ENCODE measurements around the gene HOGA1. TPM values are rescaled to one million over a fixed set of nuclear protein-coding genes. Genes with fewer than 3 reads are reported as not detected.
"Not testable (repeated sequence)": the region's sequence is repeated elsewhere in the genome, so short reads cannot be mapped to it uniquely, and the experiment has no call there.

Gene HOGA1
- total and polyA plus RNA-seq, 9 donors: 0.05 to 0.80 (median 0.23) TPM; not detected in 2

DNA sequence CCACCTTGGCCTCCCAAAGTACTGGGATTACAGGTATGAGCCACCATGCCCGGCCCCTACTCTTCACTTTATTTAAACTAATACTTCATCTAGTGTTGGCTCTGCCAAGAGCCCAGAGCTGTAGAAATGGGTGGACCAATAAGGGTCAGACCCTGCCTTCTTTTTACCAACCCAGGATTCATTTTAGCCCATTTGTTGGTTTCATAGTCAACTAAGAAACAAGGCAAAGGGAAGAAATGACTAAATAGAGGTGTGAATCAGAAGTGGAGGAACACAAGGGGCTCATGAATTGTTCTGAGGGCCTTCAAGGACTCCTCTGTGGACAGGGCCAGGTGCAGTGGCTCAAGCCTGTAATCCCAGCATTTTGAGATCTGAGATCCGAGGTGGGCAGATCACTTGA lies 10.5 kb upstream of the HOGA1 start:
- Histone ChIP-seq H3K9me3 (no peaks in the 10 kb centered on the region), H3K4me3 (no peak overlapping the region), H3K27me3 (no peaks in the 10 kb centered on the region), H3K27ac (no peak overlapping the region), H3K36me3 (no peaks in the 10 kb centered on the region), H3K4me1 (ENCODE audit: insufficient read depth) (no peaks in the 10 kb centered on the region)
- intact Hi-C loops (cut with DNase I): loop anchor here in 1 of 4 donors (2.0 kb wide), 1 partner anchor 37 kb away; no protein-coding TSS in a partner anchor
- 60 to 84% (median 65%) methylated on average over 2 of the region's 2 CpGs for WGBS, 3 donors
- no peak for DNase-seq
- TF ChIP-seq POLR2A (IDR thresholded peaks at IDR 0.05) (no peak), EP300 (IDR thresholded peaks at IDR 0.05) (no peak)
- TF ChIP-seq, protein P1, sequence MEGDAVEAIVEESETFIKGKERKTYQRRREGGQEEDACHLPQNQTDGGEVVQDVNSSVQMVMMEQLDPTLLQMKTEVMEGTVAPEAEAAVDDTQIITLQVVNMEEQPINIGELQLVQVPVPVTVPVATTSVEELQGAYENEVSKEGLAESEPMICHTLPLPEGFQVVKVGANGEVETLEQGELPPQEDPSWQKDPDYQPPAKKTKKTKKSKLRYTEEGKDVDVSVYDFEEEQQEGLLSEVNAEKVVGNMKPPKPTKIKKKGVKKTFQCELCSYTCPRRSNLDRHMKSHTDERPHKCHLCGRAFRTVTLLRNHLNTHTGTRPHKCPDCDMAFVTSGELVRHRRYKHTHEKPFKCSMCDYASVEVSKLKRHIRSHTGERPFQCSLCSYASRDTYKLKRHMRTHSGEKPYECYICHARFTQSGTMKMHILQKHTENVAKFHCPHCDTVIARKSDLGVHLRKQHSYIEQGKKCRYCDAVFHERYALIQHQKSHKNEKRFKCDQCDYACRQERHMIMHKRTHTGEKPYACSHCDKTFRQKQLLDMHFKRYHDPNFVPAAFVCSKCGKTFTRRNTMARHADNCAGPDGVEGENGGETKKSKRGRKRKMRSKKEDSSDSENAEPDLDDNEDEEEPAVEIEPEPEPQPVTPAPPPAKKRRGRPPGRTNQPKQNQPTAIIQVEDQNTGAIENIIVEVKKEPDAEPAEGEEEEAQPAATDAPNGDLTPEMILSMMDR (IDR thresholded peaks at IDR 0.05): no peak

DNA sequence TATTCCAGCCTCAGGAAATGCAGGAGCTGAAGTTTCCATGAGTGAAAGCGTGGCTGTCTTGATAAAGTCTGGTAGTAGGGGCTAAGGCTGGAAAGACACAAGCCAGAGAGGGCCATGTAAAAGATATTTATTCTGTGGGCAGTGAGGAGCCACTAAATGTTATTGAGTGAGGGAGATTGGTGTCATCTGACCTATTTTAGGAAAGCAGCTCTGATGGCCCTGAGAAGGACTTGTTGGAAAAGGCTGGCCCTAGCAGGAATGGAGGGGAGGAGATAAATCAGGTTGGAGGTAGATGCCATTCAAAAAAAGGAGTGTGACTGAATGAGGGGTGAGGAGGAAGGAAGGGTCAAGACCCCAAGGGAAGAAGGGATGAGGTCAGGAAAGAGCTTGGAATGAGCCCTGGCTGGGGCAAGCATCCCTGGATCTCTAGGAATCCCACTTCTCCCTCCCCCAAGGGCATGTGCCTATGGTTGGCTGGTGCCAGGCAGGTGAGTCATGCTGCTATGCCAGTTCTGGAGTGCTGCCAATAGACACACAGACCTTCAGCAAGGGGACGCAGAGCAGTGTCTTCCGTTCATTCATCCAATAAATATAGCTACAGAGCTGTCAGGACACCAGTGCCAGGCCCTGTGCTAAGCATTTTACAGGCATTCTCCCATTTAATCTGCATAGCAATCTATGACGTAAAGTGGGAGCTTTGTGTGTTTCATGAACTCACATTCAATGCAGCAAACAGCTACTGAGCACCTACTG lies 9.6 kb upstream of the HOGA1 start:
- TF ChIP-seq POLR2A (IDR thresholded peaks at IDR 0.05): no peak
- no peak for TF ChIP-seq EP300 (IDR thresholded peaks at IDR 0.05)
- TF ChIP-seq, protein P1 (IDR thresholded peaks at IDR 0.05): no peak
- Histone ChIP-seq H3K27ac (no peak overlapping the region), H3K4me3 (no peak overlapping the region), H3K9me3 (no peaks in the 10 kb centered on the region), H3K27me3 (no peaks in the 10 kb centered on the region), H3K36me3 (no peaks in the 10 kb centered on the region), H3K4me1 (ENCODE audit: insufficient read depth) (no peaks in the 10 kb centered on the region)
- peak in 1 of 5 donors; percentile 30 for DNase-seq
- intact Hi-C loops (cut with DNase I): no loop called here
- 62 to 67% (median 63%) methylated on average over 4 of the region's 4 CpGs for WGBS, 3 donors

DNA sequence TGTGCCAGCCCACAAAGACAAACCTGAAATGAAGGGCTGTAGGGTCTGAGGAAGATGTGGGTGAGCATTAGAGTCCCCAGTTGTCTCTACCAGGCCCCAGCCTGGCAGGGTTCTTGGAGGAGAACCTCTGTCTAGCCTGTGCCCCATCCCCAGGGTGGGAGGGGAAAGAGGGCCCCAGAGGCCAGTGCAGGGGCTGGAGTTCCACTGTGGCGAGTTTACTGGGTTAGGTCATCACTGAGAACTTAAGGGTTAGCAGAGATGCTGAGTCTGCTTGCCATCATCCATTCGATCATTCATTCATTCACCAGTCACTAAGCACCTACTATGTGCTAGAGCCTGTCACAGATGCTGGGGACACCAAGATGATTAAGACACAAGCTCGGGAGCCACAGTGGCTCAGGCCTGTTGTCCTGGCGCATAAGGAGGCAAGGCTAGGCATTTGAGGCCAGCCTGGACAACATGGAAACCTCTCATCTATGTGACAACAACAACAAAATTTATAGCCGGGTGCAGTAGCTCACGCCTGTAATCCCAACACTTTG lies 9.0 kb upstream of the HOGA1 start:
- Histone ChIP-seq H3K4me1 (ENCODE audit: insufficient read depth) (no peaks in the 10 kb centered on the region), H3K27me3 (no peaks in the 10 kb centered on the region), H3K9me3 (no peaks in the 10 kb centered on the region), H3K36me3 (no peaks in the 10 kb centered on the region), H3K27ac (no peak overlapping the region), H3K4me3 (no peak overlapping the region)
- 84 to 89% (median 85%) methylated on average over 6 of the region's 6 CpGs for WGBS, 3 donors
- intact Hi-C loops (cut with DNase I): no loop called here
- TF ChIP-seq POLR2A (IDR thresholded peaks at IDR 0.05) (no peak), EP300 (IDR thresholded peaks at IDR 0.05) (no peak)
- TF ChIP-seq, protein P1 (IDR thresholded peaks at IDR 0.05): no peak
- DNase-seq: no peak

DNA sequence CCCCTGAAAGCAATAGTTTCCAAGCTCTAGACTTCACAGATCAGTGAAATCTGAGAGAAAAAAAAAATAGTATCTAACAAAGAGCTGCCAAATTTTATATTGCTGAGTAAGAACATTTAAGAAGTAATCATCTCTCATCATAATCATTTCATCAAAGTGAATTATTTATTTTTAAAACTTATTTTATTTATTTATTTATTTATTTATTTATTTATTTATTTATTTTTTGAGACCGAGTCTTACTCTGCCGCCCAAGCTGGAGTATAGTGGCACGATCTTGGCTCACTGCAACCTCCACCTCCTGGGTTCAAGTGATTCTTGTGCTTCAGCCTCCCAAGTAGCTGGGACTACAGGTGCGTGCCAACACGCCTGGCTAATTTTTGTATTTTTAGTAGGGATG lies 7.7 kb upstream of the HOGA1 start:
- H3K9me3 ChIP-seq; H3K27ac ChIP-seq; H3K4me1 ChIP-seq (ENCODE audit: insufficient read depth); H3K27me3 ChIP-seq; intact Hi-C loops (cut with DNase I); H3K36me3 ChIP-seq; H3K4me3 ChIP-seq; DNase-seq: not testable (repeated sequence)
- WGBS, 3 donors: 55 to 74% (median 57%) methylated on average over 5 of the region's 5 CpGs

DNA sequence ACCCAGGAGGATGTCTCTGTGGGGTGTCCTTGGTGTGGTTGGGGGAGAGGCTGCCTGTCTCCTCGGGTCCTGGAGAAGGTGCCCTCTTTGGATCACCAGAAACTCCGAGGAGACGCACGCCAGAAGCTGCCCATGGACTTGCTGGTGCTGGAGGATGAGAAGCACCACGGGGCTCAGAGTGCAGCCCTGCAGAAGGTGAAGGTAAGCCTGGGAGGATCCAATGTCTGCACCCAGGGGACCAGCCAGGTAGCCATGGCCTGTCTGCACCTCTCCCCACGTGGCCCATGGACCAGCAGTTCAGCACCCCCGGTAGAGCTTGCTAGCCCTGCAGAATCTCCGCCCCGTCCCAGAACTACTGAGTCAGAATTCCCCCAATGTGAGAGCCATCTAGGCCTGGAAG lies 6.5 kb upstream of the HOGA1 start:
- Histone ChIP-seq H3K27me3 (no peaks in the 10 kb centered on the region), H3K4me1 (ENCODE audit: insufficient read depth) (no peaks in the 10 kb centered on the region), H3K9me3 (no peaks in the 10 kb centered on the region), H3K27ac (no peak overlapping the region), H3K4me3 (no peak overlapping the region), H3K36me3 (no peaks in the 10 kb centered on the region)
- intact Hi-C loops (cut with DNase I): no loop called here
- TF ChIP-seq, protein P1 (IDR thresholded peaks at IDR 0.05): no peak
- TF ChIP-seq POLR2A (IDR thresholded peaks at IDR 0.05): no peak
- TF ChIP-seq EP300 (IDR thresholded peaks at IDR 0.05): no peak
- peak in 1 of 5 donors; percentile 13 for DNase-seq
- WGBS, 3 donors: 69 to 80% (median 71%) methylated on average over 8 to 9 of the region's 9 CpGs

Measured in ovary (tissue), 9 donors.